Neural cell (in vitro differentiated cells): ENCODE data around the gene SPINK6. TPM values are rescaled to one million over a fixed set of nuclear protein-coding genes. Genes with fewer than 3 reads are reported as not detected.

Experiments used
- H2AFZ ChIP-seq: fragments of 200-600, 300-800 bp; sonication (generic), shearing (Covaris generic); 2 replicates; pipeline ENCODE4 v1.6.0; 2014; ENCODE audit warnings: low read depth, mild to moderate bottlenecking, antibody characterized with exemption, low read length, moderate library complexity
- H3F3A ChIP-seq: fragments of 200-600 bp; shearing (Covaris generic); 2 replicates; pipeline ENCODE4 v1.6.1; 2016; ENCODE audit warnings: mild to moderate bottlenecking, moderate library complexity, mixed read lengths, antibody characterized with exemption, low read length; ENCODE audit not compliant: insufficient read depth, poor library complexity, severe bottlenecking
- H3K27ac ChIP-seq: fragments of 200-600, 300-800 bp; sonication (generic), shearing (Covaris generic); 2 replicates; pipeline ENCODE4 v1.5.1; 2014; ENCODE audit warnings: mild to moderate bottlenecking, low read length, moderate library complexity
- H3K27me3 ChIP-seq: fragments of 300-800, 200-600 bp; sonication (generic), shearing (Covaris generic); 2 replicates; pipeline ENCODE4 v1.6.0; 2014; ENCODE audit warnings: mild to moderate bottlenecking, low read depth, low read length, moderate library complexity; ENCODE audit not compliant: insufficient read depth
- H3K36me3 ChIP-seq: fragments of 300-800, 200-600 bp; sonication (generic), shearing (Covaris generic); 2 replicates; pipeline ENCODE4 v1.5.1; 2014; ENCODE audit warnings: mild to moderate bottlenecking, antibody characterized with exemption, low read length, moderate library complexity; ENCODE audit not compliant: insufficient read depth
- H3K4me2 ChIP-seq: fragments of 300-800, 200-600 bp; sonication (generic), shearing (Covaris generic); 2 replicates; pipeline ENCODE4 v1.6.0; 2014; ENCODE audit warnings: mild to moderate bottlenecking, low read length
- H3K4me3 ChIP-seq: fragments of 300-800, 200-600 bp; sonication (generic), shearing (Covaris generic); 2 replicates; pipeline ENCODE4 v1.5.1; 2014; ENCODE audit warnings: mild to moderate bottlenecking, low read length, moderate library complexity
- H3K79me2 ChIP-seq: fragments of 200-600 bp; shearing (Covaris generic); replicated peaks from 2 replicates; pipeline ENCODE4 v1.6.0; 2014; ENCODE audit warnings: mild to moderate bottlenecking, low read length, moderate library complexity; ENCODE audit not compliant: insufficient read depth
- H3K9ac ChIP-seq: fragments of 300-800, 200-600 bp; sonication (generic), shearing (Covaris generic); 2 replicates; pipeline ENCODE4 v1.6.1; 2016; ENCODE audit warnings: mild to moderate bottlenecking, low read length, mixed read lengths
- H3K9me2 ChIP-seq: fragments of 200-600 bp; shearing (Covaris generic); 2 replicates; pipeline ENCODE4 v1.6.1; 2016; ENCODE audit warnings: mild to moderate bottlenecking, low read length, mixed read lengths; ENCODE audit not compliant: insufficient read depth
- H3K9me3 ChIP-seq: fragments of 200-600, 300-800 bp; sonication (generic), shearing (Covaris generic); 2 replicates; pipeline ENCODE4 v1.6.1; 2016; ENCODE audit warnings: mild to moderate bottlenecking, mixed run types, low read length, moderate library complexity, mixed read lengths
- H4K20me1 ChIP-seq: fragments of 200-600 bp; shearing (Covaris generic); 2 replicates; pipeline ENCODE4 v1.6.1; 2016; ENCODE audit warnings: mild to moderate bottlenecking, mixed run types; ENCODE audit not compliant: insufficient read depth
- CTCF ChIP-seq: fragments of 450-650 bp; IDR thresholded peaks from 2 replicates; pipeline ENCODE4 v1.5.1; 2014; ENCODE audit warnings: antibody characterized with exemption, mild to moderate bottlenecking, moderate library complexity; ENCODE audit not compliant: poor library complexity, severe bottlenecking
- EP300 ChIP-seq: fragments of 450-650 bp; conservative IDR thresholded peaks from 2 replicates; pipeline ENCODE4 v1.6.1; 2014; ENCODE audit warnings: antibody characterized with exemption, mild to moderate bottlenecking, moderate library complexity; ENCODE audit not compliant: poor library complexity, severe bottlenecking
- EZH2 ChIP-seq: fragments of 200-600, 300-800 bp; shearing (Covaris generic), sonication (generic); IDR thresholded peaks from 2 replicates; pipeline ENCODE4 v1.6.1; 2014; ENCODE audit warnings: antibody characterized with exemption, low read length, borderline replicate concordance, mild to moderate bottlenecking; ENCODE audit not compliant: insufficient read depth, poor library complexity, severe bottlenecking
- MXI1 ChIP-seq: fragments of 450-650 bp; conservative IDR thresholded peaks from 2 replicates; pipeline ENCODE4 v1.6.1; 2014; ENCODE audit warnings: antibody characterized with exemption, mild to moderate bottlenecking; ENCODE audit not compliant: poor library complexity, severe bottlenecking
- POLR2AphosphoS5 ChIP-seq: IDR thresholded peaks from 2 replicates; pipeline ENCODE4 v1.6.1; 2012
- RAD21 ChIP-seq: fragments of 450-650 bp; conservative IDR thresholded peaks from 2 replicates; pipeline ENCODE4 v1.6.1; 2014; ENCODE audit warnings: antibody characterized with exemption, mild to moderate bottlenecking, moderate library complexity
- REST ChIP-seq: IDR thresholded peaks from 2 replicates; pipeline ENCODE4 v1.6.1; 2012; ENCODE audit warnings: borderline replicate concordance
- SMC3 ChIP-seq: fragments of 450-650 bp; conservative IDR thresholded peaks from 2 replicates; pipeline ENCODE4 v1.6.1; 2014; ENCODE audit warnings: antibody characterized with exemption, mild to moderate bottlenecking, moderate library complexity; ENCODE audit not compliant: poor library complexity
- TAF1 ChIP-seq: IDR thresholded peaks from 2 replicates; pipeline ENCODE4 v1.6.1; 2012; ENCODE audit warnings: low read depth
- polyA plus RNA-seq: library from polyadenylated mRNA; depleted of rRNA; stranded (reverse); fragments of >200 nt; gene quantifications from 2 replicates; pipeline ENCODE4 v1.2.3, GENCODE V29; 2014

SPINK6 gene
- polyA plus RNA-seq, 1 donor from 2014 or later, result not detected

DNA sequence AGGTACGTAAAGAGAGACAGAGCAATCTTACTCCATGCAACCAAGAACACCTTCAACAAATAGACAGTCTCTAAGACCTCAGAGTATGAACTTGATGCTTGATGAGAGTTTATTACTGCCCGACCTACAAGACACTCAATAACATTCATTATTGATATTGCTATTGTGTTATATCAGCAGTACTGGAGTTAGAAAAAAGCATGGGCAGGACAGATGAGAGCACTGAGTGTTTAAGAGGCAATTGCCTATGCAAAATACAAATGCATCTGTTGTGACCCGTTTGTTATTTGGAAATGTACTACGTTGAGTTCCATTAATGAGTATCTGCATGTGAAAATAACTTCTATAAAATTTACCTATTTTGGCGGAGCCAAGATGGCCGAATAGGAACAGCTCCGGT lies 27.4 kb downstream of the SPINK6 start:
- Histone ChIP-seq H3K9me3 (no peaks in the 10 kb centered on the region), H3K4me2 (no peak overlapping the region), H3K4me3 (no peak overlapping the region), H3K27ac (no peak overlapping the region), H3K27me3 (no peaks in the 10 kb centered on the region), H2AFZ (no peak overlapping the region), H3K79me2 (no peaks in the 10 kb centered on the region), H3K9ac (no peak overlapping the region), H3F3A (no peaks in the 10 kb centered on the region), H3K36me3 (no peaks in the 10 kb centered on the region), H4K20me1 (no peaks in the 10 kb centered on the region), H3K9me2 (no peaks in the 10 kb centered on the region)
- TF ChIP-seq TAF1 (no peak), EZH2 (no peak), RAD21 (no peak), CTCF (no peak), REST (no peak), SMC3 (no peak), MXI1 (no peak), POLR2AphosphoS5 (no peak), EP300 (no peak)

GRCh38 chr5:148237785-148238417 lies 35.1 kb downstream of the SPINK6 start:
- no peaks in the 10 kb centered on the region for H3K27me3 ChIP-seq
- no peaks in the 10 kb centered on the region for H3K9me2 ChIP-seq
- no peaks in the 10 kb centered on the region for H3K79me2 ChIP-seq
- TF ChIP-seq MXI1, result no peak
- no peak for TF ChIP-seq RAD21
- no peak for TF ChIP-seq POLR2AphosphoS5
- TF ChIP-seq REST, result no peak
- no peak for TF ChIP-seq TAF1
- TF ChIP-seq EZH2, result no peak
- no peak for TF ChIP-seq CTCF
- H3K36me3 ChIP-seq, result no peaks in the 10 kb centered on the region
- H3K27ac ChIP-seq, result no peak overlapping the region
- H4K20me1 ChIP-seq, result no peaks in the 10 kb centered on the region
- no peak overlapping the region for H2AFZ ChIP-seq
- H3K4me3 ChIP-seq, result no peak overlapping the region
- H3K9ac ChIP-seq, result no peak overlapping the region
- H3F3A ChIP-seq, result no peaks in the 10 kb centered on the region
- H3K4me2 ChIP-seq, result no peak overlapping the region
- H3K9me3 ChIP-seq, result no peaks in the 10 kb centered on the region
